Activated CD4-positive, CD25-positive, alpha-beta regulatory T cell (primary cell): ENCODE measurements around the gene CHD2.
"Not testable (repeated sequence)": the region's sequence is repeated elsewhere in the genome, so short reads cannot be mapped to it uniquely, and the experiment has no call there.

Experiments
- DNase-seq, 4 experiments: peaks; one replicate each; lab custom pipeline; 2025; lab: John Stamatoyannopoulos, UW

Gene CHD2

DNA sequence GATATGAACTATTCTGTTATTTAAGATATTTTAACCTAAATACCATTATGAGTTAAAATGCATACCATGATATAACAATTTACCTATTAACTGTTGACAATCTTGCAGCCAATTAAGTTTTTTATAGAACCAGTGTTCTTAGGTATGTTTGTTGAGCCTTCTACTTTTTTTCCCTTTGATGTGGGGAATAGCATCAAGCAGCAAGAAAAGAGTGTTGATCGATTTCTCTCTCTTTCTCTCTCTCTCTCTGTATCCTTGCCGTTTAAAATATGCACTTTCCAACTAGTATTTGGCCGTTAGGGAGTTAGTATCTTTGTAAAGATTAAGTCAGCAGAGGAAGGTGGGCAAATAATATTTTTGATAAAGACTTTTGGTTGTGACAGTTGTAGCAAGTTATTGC lies 5.9 kb downstream of the CHD2 start:
- DNase-seq, result no peak

DNA sequence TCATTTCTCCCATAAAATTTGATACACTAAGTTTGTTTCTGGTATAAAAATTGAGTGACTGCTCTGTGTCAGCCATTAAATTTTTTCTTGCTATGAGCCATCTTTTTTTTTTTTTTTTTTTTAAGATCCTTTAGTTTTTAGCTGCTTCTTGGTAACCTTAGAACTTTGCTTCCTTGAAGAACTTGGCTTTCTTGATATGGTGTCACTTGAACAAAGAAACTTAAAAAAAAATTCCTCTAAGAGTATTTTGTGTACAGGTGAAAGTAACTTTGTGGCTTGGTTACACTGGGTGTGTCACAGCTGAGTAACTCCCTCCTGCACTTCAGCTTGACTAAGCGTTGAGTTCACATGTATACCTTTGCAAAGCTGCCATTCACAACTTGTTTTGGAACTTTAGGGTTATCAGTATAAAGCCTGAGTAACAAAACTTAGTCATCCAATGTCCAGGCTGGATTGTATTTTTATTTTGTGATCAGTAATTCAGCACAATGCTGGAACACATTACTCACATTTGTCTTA lies 6.5 kb downstream of the CHD2 start:
- DNase-seq, result no peak

- DNase-seq, result no peak
Measured at GRCh38 chr15:92907229-92907628, 7.1 kb downstream of the CHD2 start.

DNA sequence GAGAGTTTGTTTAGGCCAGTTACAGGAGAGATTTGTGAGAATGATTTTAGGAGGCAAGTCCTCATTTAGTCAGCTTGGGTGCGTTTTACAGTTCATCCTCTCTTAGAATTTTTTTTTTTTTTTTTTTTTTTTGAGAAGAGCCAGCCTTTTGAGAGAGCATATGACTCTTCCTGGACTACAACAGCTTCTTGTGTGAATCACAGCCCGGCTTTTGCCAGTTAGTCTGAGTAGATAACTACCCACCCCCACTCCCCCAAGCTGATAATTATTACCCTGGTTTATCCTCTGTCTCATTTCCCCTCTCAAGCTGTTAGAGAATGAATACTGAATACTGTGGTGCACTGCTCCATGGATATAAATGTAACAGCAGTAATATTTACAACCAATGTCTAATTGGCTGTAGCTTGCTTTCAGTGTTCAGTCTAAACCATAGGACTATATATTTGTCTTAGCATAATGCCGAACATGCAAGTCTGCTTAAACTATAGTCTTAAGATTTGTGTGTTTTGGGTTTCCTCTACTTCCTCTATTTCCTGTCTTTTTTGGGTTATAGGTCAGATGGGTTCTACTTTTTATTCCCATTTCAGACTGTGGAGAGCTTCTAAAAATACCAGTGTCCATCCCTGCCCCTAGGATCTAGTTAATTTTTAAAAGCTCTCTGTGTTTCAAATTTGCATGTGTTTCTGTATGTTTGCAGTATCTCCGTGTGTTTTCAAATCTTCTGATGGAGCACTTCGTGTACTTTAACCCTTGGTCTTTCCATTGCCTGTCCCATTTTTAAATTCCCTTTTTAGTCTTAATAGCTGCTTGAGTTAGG lies 8.0 kb downstream of the CHD2 start:
- no peak for DNase-seq

- DNase-seq, result no peak
Measured at GRCh38 chr15:92908713-92909057, 8.6 kb downstream of the CHD2 start.

- DNase-seq, result no peak
Measured at GRCh38 chr15:92909136-92909781, 9.1 kb downstream of the CHD2 start.

- no peak for DNase-seq
Measured at GRCh38 chr15:92910451-92910850, 10.3 kb downstream of the CHD2 start.

DNA sequence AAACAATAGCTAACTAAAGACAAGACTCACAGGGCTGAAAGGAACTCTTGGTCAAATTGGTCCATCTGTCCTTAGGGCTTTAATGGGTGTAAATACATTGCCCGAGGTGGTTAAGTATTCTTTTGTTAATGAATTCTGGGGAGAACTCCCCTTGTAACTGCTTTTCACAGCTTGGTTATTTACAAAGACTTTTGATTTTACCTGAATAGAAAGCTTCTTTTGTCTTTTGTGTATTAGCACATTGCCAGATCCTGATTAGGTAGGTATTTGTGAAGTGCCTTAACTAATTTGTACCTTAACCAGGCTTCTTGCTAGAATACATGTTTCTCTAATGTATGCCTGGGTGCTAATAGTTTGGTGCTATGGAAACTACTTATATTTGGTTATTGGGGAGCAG lies 14.0 kb downstream of the CHD2 start:
- no peak for DNase-seq

GRCh38 chr15:92914768-92915221 lies 14.7 kb downstream of the CHD2 start:
- no peak for DNase-seq

- DNase-seq, result no peak
Measured at GRCh38 chr15:92915766-92916435, 15.8 kb downstream of the CHD2 start.

DNA sequence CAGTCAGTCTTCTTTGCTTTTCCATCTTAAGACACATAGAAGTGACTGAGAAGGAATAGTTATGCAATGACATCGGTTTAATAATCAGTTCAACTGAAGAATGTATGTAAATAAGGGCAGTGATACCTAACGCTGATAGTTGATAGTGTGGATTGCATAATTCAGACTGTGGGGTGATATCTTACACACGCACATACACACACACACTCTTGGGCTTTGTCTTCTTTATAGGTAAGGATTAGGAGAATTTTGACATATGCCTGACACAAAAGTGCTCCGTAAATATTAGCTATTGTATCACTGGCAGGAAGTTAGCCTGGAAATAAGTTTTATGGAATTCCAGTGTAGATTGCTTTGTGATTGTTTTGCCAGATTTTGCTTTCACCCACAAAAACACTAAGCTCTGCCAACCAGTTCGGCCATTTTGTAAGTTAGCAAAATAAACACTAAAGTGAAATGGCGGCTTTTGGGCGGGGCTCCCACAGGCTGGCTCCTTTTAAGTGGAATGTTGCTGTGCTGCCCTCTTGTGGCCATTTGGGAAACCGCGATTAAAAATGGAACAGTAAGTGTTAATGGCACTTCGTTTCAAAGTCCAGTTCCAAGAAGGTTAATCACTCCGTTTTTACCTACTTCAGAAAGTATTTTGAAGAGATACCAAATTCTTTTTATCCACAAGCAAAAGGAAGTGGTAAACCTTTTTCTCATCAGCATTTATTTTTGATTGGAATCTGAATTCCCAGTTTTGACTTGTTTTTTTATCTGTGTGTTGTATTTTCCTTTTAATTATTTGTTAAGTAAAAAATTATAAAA lies 17.7 kb downstream of the CHD2 start:
- DNase-seq, result peak; percentile 74 to 94 (median 80)

DNA sequence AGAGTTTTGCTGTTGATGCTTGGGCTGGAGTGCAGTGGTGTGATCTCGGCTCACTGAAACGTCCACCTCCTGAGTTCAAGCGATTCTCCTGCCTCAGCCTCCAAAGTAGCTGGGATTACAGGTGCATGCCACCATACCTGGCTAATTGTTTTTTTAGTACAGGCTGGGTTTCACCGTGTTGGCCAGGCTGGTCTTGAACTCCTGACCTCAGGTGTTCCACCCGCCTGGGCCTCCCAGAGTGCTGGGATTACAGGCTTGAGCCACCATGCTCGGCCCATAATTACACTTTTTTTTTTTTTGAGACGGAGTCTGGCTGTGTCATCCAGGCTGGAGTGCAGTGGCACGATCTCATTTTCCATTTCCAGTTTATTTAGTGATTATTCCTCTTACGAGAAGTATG lies 18.8 kb downstream of the CHD2 start:
- not testable (repeated sequence) for DNase-seq

GRCh38 chr15:92920595-92921161 lies 20.6 kb downstream of the CHD2 start:
- DNase-seq, result no peak

GRCh38 chr15:92921215-92922131 lies 21.3 kb downstream of the CHD2 start:
- no peak for DNase-seq

DNA sequence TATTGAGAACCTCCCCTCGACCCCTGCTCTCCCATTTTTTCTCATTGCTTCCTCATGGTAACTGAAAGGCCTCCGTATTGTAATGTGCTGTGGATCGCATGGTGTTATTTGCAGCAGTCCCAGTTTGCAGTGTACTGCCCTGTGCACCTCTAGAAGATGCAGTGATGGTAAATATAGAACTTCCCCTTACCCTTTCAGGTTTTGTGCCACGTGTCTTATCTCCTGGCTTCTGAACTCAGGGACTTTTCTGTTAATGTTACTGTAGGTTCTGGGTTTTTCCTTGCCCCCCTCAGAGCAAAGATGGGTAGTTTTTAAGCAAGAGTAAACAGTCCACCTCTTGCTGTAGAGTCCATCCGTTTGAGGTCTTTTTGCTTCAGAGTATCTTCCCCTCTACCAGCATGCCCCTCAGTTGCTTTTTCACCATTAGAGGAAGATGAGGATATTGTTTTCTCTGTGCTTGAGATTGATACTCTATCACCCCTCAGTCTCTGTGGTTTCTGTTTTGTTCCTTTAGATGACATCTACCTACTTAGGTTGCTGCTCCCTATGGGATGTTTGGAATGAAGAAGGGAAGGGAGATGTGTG lies 22.4 kb downstream of the CHD2 start:
- no peak for DNase-seq

DNA sequence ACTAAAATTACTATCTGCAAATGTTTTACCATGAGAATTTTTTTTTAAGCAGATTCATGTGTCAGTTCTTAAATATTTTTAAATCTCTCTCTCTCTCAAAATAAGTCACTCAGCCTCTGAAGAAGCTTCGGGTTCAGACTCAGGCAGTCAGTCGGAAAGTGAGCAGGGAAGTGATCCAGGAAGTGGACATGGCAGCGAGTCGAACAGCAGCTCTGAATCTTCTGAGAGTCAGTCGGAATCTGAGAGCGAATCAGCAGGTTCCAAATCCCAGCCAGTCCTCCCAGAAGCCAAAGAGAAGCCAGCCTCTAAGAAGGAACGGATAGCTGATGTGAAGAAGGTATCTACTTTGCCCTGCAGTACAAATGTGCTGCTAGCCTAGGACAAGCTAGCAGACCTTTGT lies 24.1 kb downstream of the CHD2 start:
- DNase-seq, result no peak

DNA sequence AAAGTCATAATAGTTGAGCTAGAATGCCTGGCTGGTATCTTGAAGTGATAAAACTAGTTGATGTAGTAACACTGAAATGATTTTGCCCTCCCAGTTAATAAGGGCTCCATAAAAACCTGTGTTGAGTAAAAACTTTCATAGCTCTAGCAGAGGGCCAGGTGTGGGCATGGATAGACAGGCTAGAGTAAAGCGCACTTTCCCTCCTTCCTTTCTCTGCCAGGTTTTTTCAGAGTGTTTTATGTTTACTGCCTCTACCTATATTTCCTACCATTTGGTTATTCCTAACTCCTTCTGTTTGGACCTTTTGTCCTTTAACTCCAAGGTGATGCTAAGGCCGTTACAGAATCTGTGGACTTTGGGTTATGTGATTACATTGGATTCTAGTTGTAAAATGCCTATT lies 25.3 kb downstream of the CHD2 start:
- DNase-seq, result no peak

DNA sequence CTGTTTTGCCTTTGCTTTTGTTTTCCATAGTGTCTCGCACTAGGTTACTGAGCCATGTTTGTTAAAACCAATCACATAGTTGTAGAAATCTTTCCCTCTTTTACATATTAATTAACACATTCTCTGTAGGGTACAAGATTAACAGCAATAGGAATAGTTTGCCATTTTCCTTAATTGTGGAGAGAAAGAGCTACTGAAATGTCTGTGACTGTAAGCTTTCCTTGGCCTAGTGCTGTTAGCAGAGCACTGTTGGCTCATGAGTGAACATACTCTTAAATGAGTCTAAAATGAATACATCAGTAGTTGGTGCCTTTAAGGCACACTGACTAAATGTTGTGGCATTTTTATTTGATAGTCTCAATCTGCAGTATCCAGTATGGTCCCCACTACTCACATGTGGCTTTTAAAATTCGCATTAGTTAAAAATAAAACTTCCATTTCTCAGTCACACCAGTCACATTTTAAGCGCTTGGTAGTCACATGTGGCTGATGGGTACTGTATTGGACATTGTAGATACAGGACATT lies 28.2 kb downstream of the CHD2 start:
- DNase-seq, result no peak

DNA sequence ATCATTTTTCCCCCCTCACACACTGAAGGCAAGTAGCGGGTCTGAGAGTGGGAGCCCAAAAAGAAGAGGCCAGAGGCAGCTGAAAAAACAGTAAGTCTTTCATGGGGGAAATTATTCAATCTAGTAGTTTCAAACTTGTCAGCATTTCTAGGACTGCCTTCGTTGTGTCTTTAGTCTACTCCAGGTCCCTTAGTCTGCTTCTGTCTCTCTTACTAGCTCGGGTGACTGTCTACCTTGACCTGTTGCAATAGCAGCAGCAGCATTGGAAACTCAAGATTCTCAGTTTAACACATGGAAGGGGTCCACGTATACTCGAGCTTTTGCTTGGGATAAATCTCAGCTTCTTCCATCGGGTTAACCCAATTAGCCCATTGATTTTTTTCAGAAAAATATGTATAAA lies 28.9 kb downstream of the CHD2 start:
- DNase-seq, result no peak

- no peak for DNase-seq
Measured at GRCh38 chr15:92930054-92930621, 30.0 kb downstream of the CHD2 start.
